Fibroblast of pulmonary artery (primary cell): ENCODE results near the gene PLVAP.

Experiments used
- DNase-seq: peaks from one replicate; pipeline ENCODE4 v3.0.0-alpha.2; 2010; ENCODE audit warnings: low read depth
- H3K4me3 ChIP-seq: replicated peaks from 2 replicates; pipeline ENCODE4 v1.5.1; 2011; ENCODE audit warnings: low read depth, mild to moderate bottlenecking, control low read depth, low read length, moderate library complexity
- CTCF ChIP-seq: IDR thresholded peaks from 2 replicates; pipeline ENCODE4 v1.5.1; 2011; ENCODE audit warnings: mild to moderate bottlenecking, control low read depth, low read length, inconsistent platforms; ENCODE audit errors: missing control alignments

PLVAP gene

DNA sequence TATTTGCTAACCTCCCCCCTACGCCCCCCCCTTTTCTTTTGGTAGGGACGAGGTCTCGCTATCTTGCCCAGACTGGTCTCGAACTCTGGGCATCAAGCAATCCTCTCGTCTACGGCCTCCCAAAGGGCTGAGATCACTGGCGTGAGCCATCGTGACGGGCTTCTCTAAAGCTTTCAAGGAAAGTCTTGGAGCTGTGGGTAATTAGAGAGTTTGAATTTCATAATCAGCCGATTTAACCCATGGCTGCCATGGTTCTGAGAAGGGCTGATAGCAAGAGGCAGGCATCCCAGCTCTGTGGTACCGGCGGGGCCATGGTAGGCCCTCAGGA is 73.2 kb downstream of the PLVAP start:
- no peak for TF ChIP-seq CTCF
- H3K4me3 ChIP-seq: no peak overlapping the region
- DNase-seq: no peak

GRCh38 chr19:17303167-17303939 is 73.8 kb downstream of the PLVAP start, which contains the start of gene ABHD8:
TSS of gene ABHD8 (minus strand) at chr19:17303425. CDS start at chr19:17301616, 1,809 bp downstream.
- peak; percentile 97 for DNase-seq
- H3K4me3 ChIP-seq: peak within 1 kb of the TSS; percentile 72
- peak; percentile 26 for TF ChIP-seq CTCF

- TF ChIP-seq CTCF: no peak
- H3K4me3 ChIP-seq: peak overlapping the region; percentile 72
- DNase-seq: no peak
These were observed 74.6 kb downstream of the PLVAP start for GRCh38 chr19:17302391-17303166.
